Bronchial epithelial cell (primary cell): ENCODE results near the gene NR2F1-AS1. TPM values are rescaled to one million over a fixed set of nuclear protein-coding genes. Genes with fewer than 3 reads are reported as not detected.

Experiments used
- DNase-seq: peaks from one replicate; pipeline ENCODE4 v3.0.0-alpha.2; 2010; ENCODE audit warnings: low read depth
- FAIRE-seq: peaks from 2 replicates; lab custom pipeline; 2011; peaks lifted over from hg19 to GRCh38; lab: Jason Lieb, UNC
- H3K27me3 ChIP-seq: 2 replicates; pipeline ENCODE4 v1.5.1; 2011; ENCODE audit warnings: low read length; ENCODE audit not compliant: control insufficient read depth, insufficient read depth
- H3K36me3 ChIP-seq: 2 replicates; pipeline ENCODE4 v1.5.1; 2011; ENCODE audit warnings: low read length; ENCODE audit not compliant: control insufficient read depth, insufficient read depth
- H3K4me3 ChIP-seq: 2 replicates; pipeline ENCODE4 v1.5.1; 2011; ENCODE audit warnings: mild to moderate bottlenecking, low read depth, low read length, control low read depth
- total RNA-seq: library from RNA; depleted of rRNA; stranded (reverse); fragments of >200 nt; gene quantifications from 2 replicates; pipeline ENCODE4 v1.2.1, GENCODE V29; 2014
- TF ChIP-seq, protein P1 (sequence below): IDR thresholded peaks from 2 replicates; pipeline ENCODE4 v1.5.1; 2011; ENCODE audit warnings: mild to moderate bottlenecking, moderate library complexity, low read length, control low read depth, inconsistent platforms; ENCODE audit not compliant: insufficient read depth, severe bottlenecking

Gene NR2F1-AS1
- total RNA-seq, 1 donor from 2014 or later = 1.1 TPM

DNA sequence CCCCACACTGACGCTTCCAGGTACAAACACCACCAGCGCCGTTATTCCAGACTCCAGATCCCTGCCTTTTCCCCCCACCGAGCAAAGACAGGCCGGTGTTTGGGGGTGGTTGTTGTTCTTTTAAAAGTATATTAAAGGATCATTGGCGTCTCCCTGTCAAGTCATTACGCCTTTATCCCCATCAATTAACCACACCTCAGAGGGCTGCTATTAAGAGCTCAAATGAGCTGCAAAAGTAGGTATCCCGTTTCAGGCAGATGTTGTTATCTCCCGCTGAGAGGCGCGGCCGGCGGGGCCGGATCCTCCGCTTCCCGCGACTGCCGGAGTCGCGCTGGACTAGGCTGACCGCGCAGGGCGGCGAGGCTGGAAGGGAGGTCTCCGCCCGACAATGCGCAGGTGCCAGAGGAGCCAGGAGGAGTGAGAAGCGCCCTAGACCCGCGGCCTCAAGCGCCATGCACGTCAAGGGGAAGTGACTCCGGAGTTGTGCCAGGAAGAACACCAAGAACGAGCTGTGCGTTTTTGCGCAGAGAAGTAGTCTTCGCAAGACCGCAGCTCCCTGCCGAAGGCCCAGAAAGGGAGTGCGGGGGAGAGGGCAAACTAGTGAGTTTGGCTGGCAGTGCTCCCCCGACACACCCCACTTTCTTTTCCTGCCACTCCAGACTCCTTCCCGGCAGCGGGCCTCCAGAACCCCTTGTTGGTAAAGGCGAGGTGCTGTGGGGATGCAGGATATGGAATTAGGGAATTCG is 8.2 kb downstream of the NR2F1-AS1 start:
- DNase-seq (no peak), FAIRE-seq (no peak)
- no peaks in the 10 kb centered on the region for H3K36me3 ChIP-seq
- peaks cover 8% of the 10 kb centered on the region for H3K27me3 ChIP-seq
- H3K4me3 ChIP-seq = no peak overlapping the region
- TF ChIP-seq, protein P1, sequence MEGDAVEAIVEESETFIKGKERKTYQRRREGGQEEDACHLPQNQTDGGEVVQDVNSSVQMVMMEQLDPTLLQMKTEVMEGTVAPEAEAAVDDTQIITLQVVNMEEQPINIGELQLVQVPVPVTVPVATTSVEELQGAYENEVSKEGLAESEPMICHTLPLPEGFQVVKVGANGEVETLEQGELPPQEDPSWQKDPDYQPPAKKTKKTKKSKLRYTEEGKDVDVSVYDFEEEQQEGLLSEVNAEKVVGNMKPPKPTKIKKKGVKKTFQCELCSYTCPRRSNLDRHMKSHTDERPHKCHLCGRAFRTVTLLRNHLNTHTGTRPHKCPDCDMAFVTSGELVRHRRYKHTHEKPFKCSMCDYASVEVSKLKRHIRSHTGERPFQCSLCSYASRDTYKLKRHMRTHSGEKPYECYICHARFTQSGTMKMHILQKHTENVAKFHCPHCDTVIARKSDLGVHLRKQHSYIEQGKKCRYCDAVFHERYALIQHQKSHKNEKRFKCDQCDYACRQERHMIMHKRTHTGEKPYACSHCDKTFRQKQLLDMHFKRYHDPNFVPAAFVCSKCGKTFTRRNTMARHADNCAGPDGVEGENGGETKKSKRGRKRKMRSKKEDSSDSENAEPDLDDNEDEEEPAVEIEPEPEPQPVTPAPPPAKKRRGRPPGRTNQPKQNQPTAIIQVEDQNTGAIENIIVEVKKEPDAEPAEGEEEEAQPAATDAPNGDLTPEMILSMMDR = no peak

DNA sequence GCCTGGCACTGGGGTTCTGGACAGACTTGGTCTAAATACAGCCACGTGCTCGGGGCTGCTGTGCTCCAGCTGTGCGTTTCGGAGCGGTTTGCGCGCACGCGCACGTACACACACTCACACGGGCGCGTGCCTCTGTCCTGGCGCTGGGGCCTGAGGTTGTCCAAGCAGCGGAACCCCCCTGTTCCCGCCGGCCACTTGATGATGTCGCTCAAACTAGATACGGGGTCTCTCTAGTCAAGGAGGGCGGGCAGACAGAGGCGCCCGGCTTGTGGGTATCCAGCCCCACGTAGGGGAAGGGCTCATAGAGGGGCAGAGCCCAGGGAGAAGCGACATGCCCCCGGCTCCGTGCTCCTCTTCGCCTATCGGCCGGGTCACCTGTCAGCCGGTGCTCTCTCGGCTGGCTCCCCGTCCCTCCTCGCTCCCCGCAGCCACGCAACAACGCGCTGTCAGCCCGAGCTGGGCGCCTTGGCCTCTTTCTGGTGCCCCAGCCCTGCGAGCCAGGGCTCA is 8.9 kb downstream of the NR2F1-AS1 start:
- FAIRE-seq (no peak), DNase-seq (no peak)
- H3K36me3 ChIP-seq = no peaks in the 10 kb centered on the region
- H3K4me3 ChIP-seq = peak overlapping the region; percentile 25
- H3K27me3 ChIP-seq = peaks cover 8% of the 10 kb centered on the region
- TF ChIP-seq, protein P1 = no peak

DNA sequence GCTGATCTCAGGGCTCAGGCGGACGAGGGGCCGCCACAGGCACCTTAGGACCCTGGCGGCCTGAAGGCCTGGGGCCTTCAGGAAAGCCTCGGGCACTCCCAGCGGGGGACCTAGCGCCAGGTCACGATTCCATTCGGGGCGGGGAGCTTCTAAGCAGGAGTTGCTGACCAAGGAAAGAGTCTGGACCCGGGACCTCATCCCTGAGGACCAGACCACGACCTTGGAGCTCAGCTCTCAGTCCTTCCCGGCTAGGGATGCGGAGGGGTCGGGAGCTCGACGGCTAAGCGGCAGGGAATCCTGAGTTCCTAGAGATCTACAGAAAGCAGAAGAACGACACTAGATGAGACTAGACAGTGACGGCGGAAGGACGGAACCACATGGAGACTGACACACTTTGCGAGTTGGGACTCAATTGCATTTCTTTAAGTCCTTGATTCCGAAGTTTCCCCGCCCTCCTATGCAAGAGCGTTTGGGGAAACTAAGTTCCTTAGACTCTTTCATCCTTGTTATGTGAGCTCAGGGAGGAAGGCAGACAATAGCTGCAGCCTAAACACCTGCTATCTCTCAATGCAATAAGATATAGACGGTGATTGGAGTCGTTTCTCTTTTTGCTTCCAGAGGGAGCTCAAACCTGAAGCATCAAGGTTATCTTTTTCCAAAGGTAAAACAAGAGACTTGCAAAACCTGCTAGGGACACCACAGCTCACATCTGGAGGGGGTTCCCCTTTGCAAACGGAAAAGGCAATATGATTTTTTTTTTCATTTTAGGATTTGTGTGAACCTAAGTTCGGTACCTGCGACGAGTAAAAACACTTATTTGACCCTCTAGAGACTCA is 9.7 kb downstream of the NR2F1-AS1 start:
- no peak for FAIRE-seq

DNA sequence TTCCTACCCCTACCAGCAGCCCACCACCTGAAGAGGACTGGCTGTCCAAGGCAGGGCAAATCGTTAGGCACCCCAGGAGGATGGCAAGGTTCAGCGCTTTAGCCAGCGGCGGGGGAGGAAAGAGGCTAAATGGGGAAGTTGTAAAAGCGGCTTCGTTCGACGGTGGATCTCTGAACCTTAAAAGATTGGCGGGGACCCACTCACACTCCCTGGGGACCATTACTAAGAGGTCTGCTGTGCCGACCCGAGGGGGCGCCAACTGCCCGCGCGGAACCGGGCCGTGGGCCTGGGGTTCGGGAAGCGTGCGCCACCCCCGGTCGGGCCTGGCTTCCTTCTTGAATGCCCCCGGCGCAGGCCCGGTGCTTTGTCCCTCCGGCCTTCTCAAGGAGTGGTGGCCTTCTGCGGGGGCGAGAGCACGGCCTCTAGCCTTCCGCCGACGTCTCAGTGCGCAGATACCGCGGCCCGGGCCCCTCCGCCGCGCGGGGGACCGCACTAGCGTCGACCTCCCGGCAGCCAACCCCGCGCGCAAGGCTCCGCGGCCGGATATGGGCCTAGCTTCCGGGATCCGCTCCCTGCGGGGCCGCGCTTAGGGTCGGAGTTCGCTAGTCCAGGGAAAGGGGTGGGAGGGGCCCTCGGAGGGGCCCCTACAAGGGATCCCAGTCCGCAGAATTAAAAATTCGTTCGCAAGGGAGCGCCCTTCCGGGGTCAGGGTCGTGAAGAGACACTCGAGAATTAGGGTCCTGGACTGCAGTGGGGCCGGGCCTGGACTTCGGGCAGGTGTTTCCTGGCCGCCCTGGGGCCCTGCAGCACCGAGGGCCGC is 10.5 kb downstream of the NR2F1-AS1 start:
- Histone ChIP-seq H3K36me3 (no peaks in the 10 kb centered on the region), H3K27me3 (peaks cover 8% of the 10 kb centered on the region), H3K4me3 (no peak overlapping the region)
- FAIRE-seq (no peak), DNase-seq (no peak)
- TF ChIP-seq, protein P1 = no peak

More for the DNA sequence above, 9.7 kb downstream of the NR2F1-AS1 start:
- Histone ChIP-seq H3K36me3 (no peaks in the 10 kb centered on the region), H3K27me3 (peaks cover 8% of the 10 kb centered on the region), H3K4me3 (no peak overlapping the region)
- TF ChIP-seq, protein P1 = no peak
- DNase-seq = no peak

DNA sequence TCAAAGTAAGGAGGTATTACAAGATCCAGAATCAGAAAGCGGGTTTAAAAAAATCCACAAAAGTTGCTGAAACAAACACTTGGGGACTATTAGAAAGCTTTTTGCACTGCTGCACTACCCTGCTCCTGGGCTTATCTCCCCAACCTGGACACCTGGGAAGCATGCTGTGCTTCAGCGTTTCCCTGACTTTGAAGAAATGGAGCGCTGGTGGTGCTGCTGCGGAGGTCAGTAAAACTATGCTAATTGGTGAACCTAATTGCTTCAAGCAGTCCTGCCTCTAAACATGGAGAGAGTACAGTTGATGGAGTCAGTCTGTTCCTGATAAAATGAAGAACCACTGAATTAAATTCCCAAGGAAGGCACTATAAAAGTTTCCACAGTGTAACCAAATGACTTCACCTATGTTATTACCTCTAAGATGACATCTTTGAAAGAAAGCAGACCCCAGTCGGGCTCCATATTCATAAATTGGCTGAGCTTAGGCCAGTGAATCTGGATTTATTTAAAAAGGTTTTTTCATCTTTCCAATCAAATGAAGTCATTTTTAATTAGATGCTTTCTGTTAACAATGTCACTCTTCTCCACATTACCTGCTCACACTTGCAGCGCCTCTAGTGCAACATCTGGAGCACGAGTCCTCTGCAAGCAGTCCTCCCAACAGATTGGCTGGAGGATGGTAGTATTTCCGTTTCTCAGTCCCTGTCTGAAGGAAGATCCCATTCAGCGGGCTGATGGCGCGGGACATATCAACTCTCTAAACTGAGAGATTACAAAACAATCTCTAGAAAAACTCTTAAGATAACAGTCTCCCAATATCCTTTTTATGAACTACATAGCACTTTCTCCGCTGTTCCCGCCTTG is 11.5 kb downstream of the NR2F1-AS1 start:
- TF ChIP-seq, protein P1 = no peak
- DNase-seq (no peak), FAIRE-seq (no peak)
- Histone ChIP-seq H3K27me3 (peaks cover 8% of the 10 kb centered on the region), H3K4me3 (no peak overlapping the region), H3K36me3 (no peaks in the 10 kb centered on the region)
